Gastrocnemius medialis (tissue), 4 donors: ENCODE data around the gene ANKRD27. TPM values are rescaled to one million over a fixed set of nuclear protein-coding genes. Genes with fewer than 3 reads are reported as not detected.
A peak's percentile ranks its signal among the peaks of the same experiment; 100 is the strongest.

Experiments used
- ATAC-seq, 2 donors: fragments of 150-250 bp; one replicate each; pipeline ENCODE4 v1.9.1; 2016
- DNase-seq, 2 donors: peaks; one replicate each; pipeline ENCODE4 v3.0.0-alpha.2; 2019
- H3K27ac ChIP-seq, 4 donors: fragments of 200-600 bp; sonication (generic); 1 replicate in 1 of 4; 2 replicates in 3 of 4; pipeline ENCODE4 v1.5.1; 2016 to 2018; ENCODE audit warnings: mild to moderate bottlenecking in 2 of 4, moderate library complexity in 1 of 4
- H3K27me3 ChIP-seq, 3 donors: fragments of 200-600 bp; sonication (generic) in 2 of 3; 1 replicate in 1 of 3; 2 replicates in 2 of 3; pipeline versions ENCODE4 v1.5.1 to v1.6.0; 2016 to 2019; ENCODE audit warnings: mild to moderate bottlenecking in 1 of 3, moderate library complexity in 1 of 3
- H3K36me3 ChIP-seq, 2 donors: fragments of 200-600 bp; sonication (generic) in 1 of 2; one replicate each; pipeline ENCODE4 v1.5.1; 2017 to 2018
- H3K4me1 ChIP-seq, 2 donors: fragments of 200-600 bp; sonication (generic) in 1 of 2; one replicate each; pipeline ENCODE4 v1.5.1; 2016 to 2017; ENCODE audit warnings: mild to moderate bottlenecking in 2 of 2
- H3K4me3 ChIP-seq, 4 donors: fragments of 200-600 bp; sonication (generic) in 3 of 4; 1 replicate in 1 of 4; 2 replicates in 3 of 4; pipeline ENCODE4 v1.5.1; 2016 to 2019; ENCODE audit warnings: mild to moderate bottlenecking in 2 of 4
- H3K9me3 ChIP-seq, 3 donors: fragments of 200-600 bp; sonication (generic) in 2 of 3; 1 replicate in 1 of 3; 2 replicates in 2 of 3; pipeline ENCODE4 v1.5.1; 2016 to 2019
- POLR2A ChIP-seq, 2 donors: fragments of 450-650 bp; IDR thresholded peaks; one replicate each; pipeline ENCODE4 v1.6.1; 2017; ENCODE audit warnings: antibody characterized with exemption in 2 of 2, mild to moderate bottlenecking in 2 of 2, moderate library complexity in 2 of 2
- in situ Hi-C, 4 donors: fragments of 200-750 bp; cut with MboI; loops; one replicate each; pipeline versions ENCODE4 v1.15.0 to v1.8.0; 2017; ENCODE audit warnings: low sequenced_read_pairs in 4 of 4
- intact Hi-C: fragments of 100-400 bp; cut with DNase I; formaldehyde crosslinking; loops from one replicate; pipeline ENCODE4 v1.15.1; 2023; ENCODE audit warnings: low total_unique reads
- total RNA-seq, 4 donors: library from RNA; depleted of rRNA; stranded (reverse); fragments of >200 nt; gene quantifications; one replicate each; pipeline versions ENCODE4 v1.1.0 to v1.2.3, GENCODE V29; 2016
- TF ChIP-seq, protein P1 (sequence below), 5 experiments: fragments of 450-650 bp in 3 of 5; fragments of 200-600 bp in 2 of 5; sonication (generic) in 2 of 5; IDR thresholded peaks in 4 of 5; conservative IDR thresholded peaks in 1 of 5; 1 replicate in 4 of 5; 2 replicates in 1 of 5; pipeline ENCODE4 v1.5.1; 2016 to 2019; ENCODE audit warnings: antibody characterized with exemption in 5 of 5, mild to moderate bottlenecking in 3 of 5, moderate library complexity in 3 of 5

ANKRD27 gene
- total RNA-seq, 4 donors from 2014 or later = 36.4 to 78.3 (median 53.5) TPM

DNA sequence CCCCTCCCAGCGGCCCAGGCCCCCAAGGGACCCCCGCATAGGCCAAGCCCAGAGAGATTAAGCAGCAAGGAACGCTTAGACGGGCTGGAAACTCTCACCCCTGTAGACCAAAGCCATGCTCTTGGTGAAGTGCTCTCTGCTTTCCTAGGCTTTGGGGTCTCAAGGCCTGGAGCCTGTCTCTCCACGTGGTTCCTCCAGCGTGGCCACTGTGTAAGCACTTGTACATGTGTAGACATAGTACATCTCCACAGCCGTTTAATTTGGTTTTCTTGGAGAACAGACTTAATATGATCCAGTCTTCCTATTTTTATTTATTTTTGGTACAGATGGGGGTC lies 17.7 kb upstream of the ANKRD27 start:
- intact Hi-C loops (loop anchor here (5.0 kb wide), 3 partner anchors 40 to 110 kb away; partner anchors contain the start of gene PDCD5), in situ Hi-C loops (loop anchor here in 1 of 4 donors (10.0 to 25.0 kb wide), 2 partner anchors 108 to 330 kb away; partner anchors contain the start of gene PDCD5)
- no peak for ATAC-seq

DNA sequence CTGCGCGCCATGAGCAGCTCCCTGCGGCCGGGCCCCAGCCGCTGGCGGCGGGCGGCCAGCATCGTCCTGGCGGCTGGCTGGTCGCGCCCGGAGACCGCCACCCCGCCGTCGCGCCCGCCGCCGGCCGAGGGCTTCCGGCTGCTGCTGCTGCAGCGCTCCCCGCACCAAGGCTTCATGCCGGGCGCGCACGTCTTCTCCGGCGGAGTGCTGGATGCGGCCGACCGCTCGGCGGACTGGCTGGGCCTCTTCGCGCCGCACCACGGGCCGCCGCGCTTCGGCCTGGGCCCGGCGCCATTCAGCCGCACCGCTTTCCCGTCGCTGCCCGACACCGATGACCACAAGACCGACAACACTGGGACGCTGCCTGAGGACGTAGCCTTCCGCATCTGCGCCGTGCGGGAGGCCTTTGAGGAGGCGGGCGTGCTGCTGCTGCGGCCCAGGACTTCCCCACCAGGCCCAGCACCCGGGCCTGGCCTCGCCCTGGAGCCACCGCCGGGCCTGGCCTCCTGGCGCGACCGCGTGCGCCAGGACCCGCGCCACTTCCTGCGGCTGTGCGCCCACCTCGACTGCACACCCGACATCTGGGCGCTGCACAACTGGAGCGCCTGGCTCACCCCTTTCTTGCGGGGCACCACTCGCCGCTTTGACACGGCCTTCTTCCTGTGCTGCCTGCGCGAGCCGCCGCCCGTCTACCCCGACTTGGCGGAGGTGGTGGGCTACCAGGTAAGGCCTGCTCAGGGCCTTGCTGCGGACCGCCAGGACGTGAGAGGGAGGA lies 17.2 kb upstream of the ANKRD27 start:
- Histone ChIP-seq H3K27ac (peak overlapping the region; percentile 69 to 92 (median 83)), H3K9me3 (no peaks in the 10 kb centered on the region), H3K4me1 (peaks cover 46 to 50% of the 10 kb centered on the region in 2 donors), H3K27me3 (no peaks in the 10 kb centered on the region), H3K36me3 (no peaks in the 10 kb centered on the region), H3K4me3 (peak overlapping the region; percentile 64 to 78 (median 66))
- in situ Hi-C loops = loop anchor here in 1 of 4 donors (10.0 to 25.0 kb wide), 2 partner anchors 107 to 330 kb away; partner anchors contain the start of gene PDCD5
- peak; percentile 56 to 67 for DNase-seq
- intact Hi-C loops = loop anchor here (1.0 to 5.0 kb wide), 4 partner anchors 17 to 110 kb away; partner anchors contain the start of genes ANKRD27, PDCD5 and RGS9BP
- peak; percentile 71 to 74 for ATAC-seq
- TF ChIP-seq, protein P1, sequence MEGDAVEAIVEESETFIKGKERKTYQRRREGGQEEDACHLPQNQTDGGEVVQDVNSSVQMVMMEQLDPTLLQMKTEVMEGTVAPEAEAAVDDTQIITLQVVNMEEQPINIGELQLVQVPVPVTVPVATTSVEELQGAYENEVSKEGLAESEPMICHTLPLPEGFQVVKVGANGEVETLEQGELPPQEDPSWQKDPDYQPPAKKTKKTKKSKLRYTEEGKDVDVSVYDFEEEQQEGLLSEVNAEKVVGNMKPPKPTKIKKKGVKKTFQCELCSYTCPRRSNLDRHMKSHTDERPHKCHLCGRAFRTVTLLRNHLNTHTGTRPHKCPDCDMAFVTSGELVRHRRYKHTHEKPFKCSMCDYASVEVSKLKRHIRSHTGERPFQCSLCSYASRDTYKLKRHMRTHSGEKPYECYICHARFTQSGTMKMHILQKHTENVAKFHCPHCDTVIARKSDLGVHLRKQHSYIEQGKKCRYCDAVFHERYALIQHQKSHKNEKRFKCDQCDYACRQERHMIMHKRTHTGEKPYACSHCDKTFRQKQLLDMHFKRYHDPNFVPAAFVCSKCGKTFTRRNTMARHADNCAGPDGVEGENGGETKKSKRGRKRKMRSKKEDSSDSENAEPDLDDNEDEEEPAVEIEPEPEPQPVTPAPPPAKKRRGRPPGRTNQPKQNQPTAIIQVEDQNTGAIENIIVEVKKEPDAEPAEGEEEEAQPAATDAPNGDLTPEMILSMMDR (IDR thresholded peaks at IDR 0.05 in 4 of 5, conservative IDR thresholded peaks at IDR 0.05 in 1 of 5) = no peak
- TF ChIP-seq POLR2A (IDR thresholded peaks at IDR 0.05) = peak; percentile 27 to 51

More for the DNA sequence above, 17.7 kb upstream of the ANKRD27 start:
- no peak for TF ChIP-seq POLR2A (IDR thresholded peaks at IDR 0.05)
- TF ChIP-seq, protein P1 (IDR thresholded peaks at IDR 0.05 in 4 of 5, conservative IDR thresholded peaks at IDR 0.05 in 1 of 5) = no peak
- peak overlapping the region; percentile 64 to 78 (median 66) for H3K4me3 ChIP-seq
- H3K36me3 ChIP-seq = no peaks in the 10 kb centered on the region
- DNase-seq = no peak
- H3K9me3 ChIP-seq = no peaks in the 10 kb centered on the region
- H3K27ac ChIP-seq = peak overlapping the region; percentile 69 to 92 (median 83)
- peaks cover 46 to 50% of the 10 kb centered on the region in 2 donors for H3K4me1 ChIP-seq
- H3K27me3 ChIP-seq = no peaks in the 10 kb centered on the region

DNA sequence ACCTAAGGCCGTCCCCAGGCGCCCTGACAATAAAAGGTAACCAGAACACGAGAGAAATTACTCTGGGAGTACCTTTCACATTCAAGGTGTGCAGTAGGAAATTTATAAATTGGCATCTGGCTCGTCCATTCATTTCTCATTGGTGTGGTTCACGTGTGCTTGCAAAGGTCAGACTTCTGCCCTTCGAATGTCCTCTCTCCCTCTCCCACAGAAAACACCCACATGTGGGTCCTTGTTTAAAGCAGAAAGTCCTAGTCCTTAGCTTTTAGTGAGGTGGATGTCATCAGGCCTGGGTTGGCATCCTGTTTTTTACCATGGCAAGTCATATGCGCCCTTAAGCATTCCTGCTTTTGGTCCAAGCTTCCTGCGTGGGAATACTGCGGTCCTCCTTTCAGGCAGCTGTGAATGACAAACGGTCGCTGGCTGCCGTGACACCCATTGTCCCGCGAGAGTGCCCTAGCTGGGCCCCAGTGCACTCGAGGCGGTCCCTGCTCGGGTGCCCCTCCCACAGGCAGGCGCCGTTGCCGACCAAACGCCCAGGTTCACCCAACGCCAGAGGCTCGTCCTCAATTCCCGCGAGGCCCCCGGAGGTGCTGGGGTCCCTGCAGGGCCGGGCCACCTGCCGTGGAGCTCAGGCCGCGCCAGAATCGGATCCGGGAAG lies 16.4 kb upstream of the ANKRD27 start, which contains the start of gene NUDT19:
TSS of gene NUDT19 (plus strand) at position 531 of the 661 bp plus-strand sequence. CDS start 140 bp downstream, outside the sequence.
- Histone ChIP-seq H3K4me1 (peaks cover 46 to 48% of the 10 kb centered on the region in 2 donors), H3K27me3 (no peaks in the 10 kb centered on the region), H3K4me3 (peak within 1 kb of the TSS; percentile 64 to 78 (median 66)), H3K9me3 (no peaks in the 10 kb centered on the region), H3K36me3 (no peaks in the 10 kb centered on the region), H3K27ac (peak within 1 kb of the TSS; percentile 69 to 92 (median 83))
- in situ Hi-C loops = loop anchor here in 1 of 4 donors (10.0 to 25.0 kb wide), 2 partner anchors 107 to 329 kb away; partner anchors contain the start of gene PDCD5
- peak; percentile 84 to 87 for ATAC-seq
- peak; percentile 83 to 85 for TF ChIP-seq POLR2A (IDR thresholded peaks at IDR 0.05)
- TF ChIP-seq, protein P1 (IDR thresholded peaks at IDR 0.05 in 4 of 5, conservative IDR thresholded peaks at IDR 0.05 in 1 of 5) = no peak
- intact Hi-C loops = loop anchor here (1.0 to 5.0 kb wide), 4 partner anchors 16 to 109 kb away; partner anchors contain the start of genes ANKRD27, PDCD5 and RGS9BP
- DNase-seq = peak; percentile 81 to 86

DNA sequence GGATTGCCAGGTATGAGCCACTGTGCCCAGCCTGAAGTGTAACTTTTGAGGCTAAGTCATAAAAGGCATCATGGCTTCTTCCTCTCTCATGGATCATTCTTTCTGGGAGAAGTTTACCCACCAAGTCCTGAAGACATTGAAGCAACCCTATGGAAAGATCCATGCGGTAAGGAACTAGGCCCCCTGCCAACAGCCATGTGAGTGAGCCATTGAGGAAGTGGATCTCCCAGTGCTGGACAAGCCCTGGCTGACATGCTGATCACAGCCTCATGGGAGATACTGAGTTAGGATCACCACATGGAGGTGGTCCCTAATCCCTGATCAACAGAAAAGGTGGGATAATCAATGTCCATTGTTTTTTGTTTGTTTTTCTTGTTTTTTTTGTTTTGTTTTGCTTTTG lies 13.3 kb upstream of the ANKRD27 start:
- no peak overlapping the region for H3K4me3 ChIP-seq
- H3K4me1 ChIP-seq = peaks cover 19 to 26% of the 10 kb centered on the region in 2 donors
- no peaks in the 10 kb centered on the region for H3K27me3 ChIP-seq
- DNase-seq (no peak), ATAC-seq (no peak)
- in situ Hi-C loops = loop anchor here in 1 of 4 donors (25.0 kb wide), 1 partner anchor 326 kb away; no protein-coding TSS in a partner anchor
- intact Hi-C loops = no loop called here
- H3K9me3 ChIP-seq = no peaks in the 10 kb centered on the region
- H3K27ac ChIP-seq = peak overlapping the region in 1 of 4 donors; percentile 47
- H3K36me3 ChIP-seq = no peaks in the 10 kb centered on the region
- TF ChIP-seq, protein P1 (IDR thresholded peaks at IDR 0.05 in 4 of 5, conservative IDR thresholded peaks at IDR 0.05 in 1 of 5) = no peak
- no peak for TF ChIP-seq POLR2A (IDR thresholded peaks at IDR 0.05)
